NT2/D1 (cell line): Measurements from ENCODE around the gene CELF4.

Experiments used
- SUZ12 ChIP-seq: IDR thresholded peaks from 2 replicates; pipeline ENCODE4 v1.6.1; 2011; ENCODE audit not compliant: insufficient read length, insufficient read depth; ENCODE audit errors: extremely low read depth
- YY1 ChIP-seq: IDR thresholded peaks from 2 replicates; pipeline ENCODE4 v1.6.1; 2011; ENCODE audit not compliant: insufficient read length, insufficient read depth

DNA sequence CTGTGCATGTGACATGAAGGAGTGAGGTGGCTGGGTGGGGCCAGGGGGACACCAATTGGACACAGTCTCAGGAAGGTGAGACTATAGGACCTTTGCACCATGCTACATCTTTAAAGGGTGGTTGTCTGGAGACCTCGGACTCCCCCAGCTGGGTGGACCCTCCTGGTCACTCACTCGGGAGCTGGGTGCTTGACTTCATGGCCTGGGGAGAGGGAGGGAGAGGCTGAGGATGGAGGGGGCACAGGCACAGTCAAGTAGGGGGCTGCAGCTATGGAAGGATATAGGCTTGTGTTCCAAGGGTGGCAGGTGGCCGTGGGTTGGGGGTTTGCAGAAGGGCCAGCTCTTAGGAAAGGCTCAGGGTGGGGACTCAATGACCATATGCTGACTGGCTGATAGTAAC lies 7.1 kb upstream of the CELF4 start:
- TF ChIP-seq SUZ12: no peak
- TF ChIP-seq YY1: no peak
